ENCODE data around the gene CARD9.

The CARD9 gene

GRCh38 chr9:136346157-136346481 lies 27.4 kb downstream of the CARD9 start:
- no peak for DNase-seq

DNA sequence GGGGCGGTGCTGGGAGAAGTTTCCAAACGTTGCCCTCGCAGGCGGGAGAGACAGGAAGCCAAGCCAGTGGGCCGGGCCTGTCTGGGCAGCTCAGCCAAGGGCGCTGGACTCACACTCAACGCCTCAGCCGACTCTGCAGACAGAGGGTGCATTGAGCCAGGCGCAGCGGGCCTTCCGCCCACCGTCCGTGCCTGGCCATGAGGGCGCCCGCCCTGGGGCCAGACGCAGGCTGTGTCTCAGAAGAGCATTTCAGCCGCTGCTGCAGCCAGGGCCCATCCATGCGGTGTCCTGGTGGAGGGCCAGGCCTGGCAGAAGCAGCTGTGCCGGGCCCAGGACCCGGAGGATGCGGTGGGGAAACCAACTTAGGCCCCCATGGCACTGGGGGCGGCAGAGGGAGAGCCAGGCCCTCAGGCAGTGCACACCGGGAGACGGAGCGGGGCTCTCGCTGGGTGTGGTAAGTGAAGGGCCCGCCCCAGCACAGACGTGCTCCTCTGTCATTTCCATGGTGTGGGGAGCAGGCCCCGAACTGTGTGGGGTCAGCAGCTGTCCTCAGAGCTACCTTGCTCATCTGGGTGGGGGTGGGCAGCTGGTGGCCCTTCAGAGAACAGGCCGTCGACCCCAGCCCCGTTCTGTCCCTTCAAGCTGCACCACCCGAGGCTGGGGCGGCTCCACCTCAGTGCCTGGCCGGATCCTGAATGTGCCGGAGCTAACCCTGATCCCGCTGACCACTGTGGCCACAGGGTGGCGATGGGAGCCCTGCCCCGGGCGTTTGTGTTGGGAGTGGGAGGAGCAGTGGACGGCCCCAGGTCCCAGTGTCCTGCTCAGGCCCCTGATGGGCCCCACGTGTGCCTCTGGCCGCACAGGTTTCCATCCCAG lies 27.9 kb downstream of the CARD9 start:
- no peak for DNase-seq

- no peak for DNase-seq
Observed at GRCh38 chr9:136344544-136345280, 28.8 kb downstream of the CARD9 start.

DNA sequence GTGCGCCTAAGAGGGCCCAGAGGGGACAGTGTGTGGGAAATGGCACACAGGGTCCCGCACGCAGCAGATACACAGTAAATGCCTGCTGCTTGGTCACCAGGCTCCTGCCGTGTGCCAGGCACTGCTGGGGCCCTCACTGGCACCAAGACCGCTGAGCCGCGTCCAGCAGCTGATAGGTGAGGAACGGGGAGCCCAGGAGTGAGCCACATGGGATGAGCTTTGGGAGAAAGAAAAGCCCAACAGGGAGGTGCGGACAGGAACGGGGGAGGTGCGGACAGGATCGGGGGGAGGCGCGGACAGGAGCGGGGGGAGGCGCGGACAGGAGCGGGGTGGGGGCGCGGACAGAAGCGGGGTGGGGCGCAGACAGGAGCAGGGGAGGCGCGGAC lies 29.6 kb downstream of the CARD9 start:
- DNase-seq = no peak

DNA sequence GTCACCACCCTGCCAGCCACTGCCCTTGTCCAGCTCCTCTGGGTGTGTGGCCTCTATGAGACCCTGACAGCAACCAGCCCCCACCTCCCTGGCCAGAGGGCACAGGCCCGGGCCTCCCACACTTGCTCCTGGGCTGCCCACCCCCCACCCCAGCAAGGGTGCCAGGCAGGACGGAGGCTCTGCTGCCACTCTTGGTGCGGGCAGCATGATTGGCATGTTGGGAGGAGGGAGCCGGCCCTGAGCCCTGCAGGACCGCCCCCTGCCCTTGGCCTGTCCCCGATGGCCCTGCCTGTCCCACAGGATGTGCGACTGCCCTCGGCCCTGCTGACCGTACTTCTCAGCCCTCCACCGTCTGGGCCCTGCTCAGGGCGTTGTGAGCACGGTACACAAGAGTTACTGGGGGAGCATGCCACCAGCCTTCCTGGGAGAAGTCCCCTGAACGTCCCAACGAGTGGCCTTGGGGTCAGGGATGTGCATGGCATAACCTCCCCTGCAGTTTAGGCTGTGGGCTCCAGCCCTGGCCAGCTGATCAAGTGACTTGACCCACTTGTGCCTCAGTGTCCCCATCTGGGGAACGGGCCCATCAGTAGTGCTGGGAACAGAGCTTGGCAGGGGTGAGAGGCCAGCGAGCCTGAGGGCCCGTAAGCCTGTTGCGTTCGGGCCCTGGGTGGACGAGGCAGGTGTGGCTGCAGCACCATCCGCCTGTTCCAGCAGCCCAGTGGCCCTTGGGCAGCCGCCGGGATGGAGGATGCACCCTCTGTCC lies 30.2 kb downstream of the CARD9 start:
- no peak for DNase-seq

DNA sequence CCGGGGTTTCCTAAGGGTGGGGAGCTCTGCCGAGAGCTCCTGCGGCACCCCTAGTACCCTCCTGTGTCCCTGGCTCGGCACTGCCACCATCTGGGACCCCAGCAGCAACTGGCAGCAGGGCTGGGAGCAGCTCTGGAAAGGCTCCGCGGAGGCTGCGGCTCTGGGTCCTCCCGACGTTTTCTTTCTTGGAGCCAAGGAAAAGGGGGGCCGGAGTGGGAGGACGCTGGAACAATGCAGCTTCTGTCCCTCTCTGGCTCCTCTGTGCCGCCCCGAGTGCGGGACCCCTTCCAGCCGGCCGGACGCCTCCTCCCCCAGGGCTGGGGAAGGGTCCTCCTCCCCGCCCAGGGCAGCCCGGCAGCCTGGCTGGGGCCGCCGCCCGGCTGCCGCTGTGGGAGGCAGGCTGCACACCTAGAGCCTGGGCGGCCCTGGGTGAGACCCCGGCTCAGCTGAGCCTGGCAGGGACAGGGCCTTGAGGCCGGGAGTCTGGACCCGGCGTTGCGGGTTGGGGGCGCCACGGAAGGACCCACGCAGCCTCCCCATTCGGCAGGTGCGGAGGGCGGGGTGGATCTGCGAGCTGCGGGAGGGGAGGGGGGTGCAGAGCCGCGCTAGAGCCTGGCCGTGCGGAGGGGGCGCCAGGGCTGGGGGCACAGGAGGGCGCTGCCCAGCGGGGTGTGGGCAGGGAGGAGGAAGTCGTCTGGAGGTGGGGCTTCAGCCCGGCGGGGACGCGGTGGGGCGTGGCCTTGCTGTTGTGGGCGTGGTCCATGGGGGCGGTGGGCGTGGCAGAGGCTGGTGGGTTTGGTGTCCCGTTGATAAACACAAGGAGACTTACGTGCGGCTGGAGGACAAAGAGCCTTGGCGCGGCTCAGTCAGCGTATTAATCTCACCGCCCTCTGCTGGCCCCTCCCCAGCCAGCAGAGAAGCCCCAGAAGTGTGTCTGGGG lies 31.0 kb downstream of the CARD9 start:
- no peak for DNase-seq

- DNase-seq = no peak
Observed at GRCh38 chr9:136341769-136342168, 31.7 kb downstream of the CARD9 start.

GRCh38 chr9:136341042-136341655 lies 32.3 kb downstream of the CARD9 start:
- DNase-seq = no peak

DNA sequence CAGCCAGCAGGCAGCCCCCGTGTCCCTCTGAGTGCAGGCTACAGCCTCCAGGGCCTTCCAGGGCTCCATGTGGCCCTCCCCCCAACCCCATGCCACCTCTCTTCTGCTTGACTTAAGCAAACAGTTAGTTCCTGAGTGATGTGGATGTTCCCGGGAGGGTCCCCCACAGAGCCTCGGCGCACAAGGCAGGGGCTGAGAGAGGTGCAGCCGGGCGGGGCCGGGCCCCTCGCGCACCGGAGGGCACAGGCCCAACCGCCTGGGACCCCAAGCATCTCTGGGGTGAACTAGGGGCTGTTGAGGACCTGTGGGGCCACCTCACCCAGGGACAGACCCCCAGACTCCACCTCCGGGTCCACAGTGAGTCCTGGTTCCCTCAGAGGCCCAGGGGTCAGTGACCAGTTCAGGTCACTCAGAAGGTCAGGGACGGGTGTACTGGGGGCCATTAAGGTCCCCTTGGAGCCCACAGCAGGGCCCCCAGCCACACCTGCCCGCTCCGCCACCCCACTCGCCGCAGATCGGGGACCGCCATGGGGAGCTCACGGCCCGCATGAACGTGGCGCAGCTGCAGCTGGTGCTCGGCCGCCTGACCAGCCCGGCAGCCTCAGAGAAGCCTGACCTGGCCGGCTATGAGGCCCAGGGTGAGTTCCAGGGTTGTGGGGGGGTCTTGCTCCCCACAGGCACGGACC lies 33.0 kb downstream of the CARD9 start:
- DNase-seq = no peak

DNA sequence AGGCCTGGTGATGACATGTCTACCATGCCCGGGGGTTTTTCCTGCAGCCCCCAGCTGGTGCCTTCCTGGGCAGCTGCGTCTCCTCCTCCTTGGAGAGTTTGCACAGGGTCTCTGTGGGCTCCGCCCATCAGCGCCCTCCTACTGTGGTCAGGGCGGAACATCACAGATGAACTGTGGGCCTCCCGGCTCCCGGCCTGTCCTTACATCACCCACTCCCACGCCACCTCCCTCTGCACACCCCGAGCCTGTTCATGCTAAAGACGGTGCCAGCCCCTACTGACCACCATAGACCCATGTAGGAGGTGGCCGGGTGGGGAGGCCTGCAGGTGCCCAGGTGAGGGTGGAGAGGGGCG lies 33.5 kb downstream of the CARD9 start:
- no peak for DNase-seq

GRCh38 chr9:136339173-136339957 lies 34.1 kb downstream of the CARD9 start:
- DNase-seq = no peak

GRCh38 chr9:136338511-136338910 lies 35.0 kb downstream of the CARD9 start:
- no peak for DNase-seq

GRCh38 chr9:136337416-136338395 lies 35.8 kb downstream of the CARD9 start:
- DNase-seq = no peak

DNA sequence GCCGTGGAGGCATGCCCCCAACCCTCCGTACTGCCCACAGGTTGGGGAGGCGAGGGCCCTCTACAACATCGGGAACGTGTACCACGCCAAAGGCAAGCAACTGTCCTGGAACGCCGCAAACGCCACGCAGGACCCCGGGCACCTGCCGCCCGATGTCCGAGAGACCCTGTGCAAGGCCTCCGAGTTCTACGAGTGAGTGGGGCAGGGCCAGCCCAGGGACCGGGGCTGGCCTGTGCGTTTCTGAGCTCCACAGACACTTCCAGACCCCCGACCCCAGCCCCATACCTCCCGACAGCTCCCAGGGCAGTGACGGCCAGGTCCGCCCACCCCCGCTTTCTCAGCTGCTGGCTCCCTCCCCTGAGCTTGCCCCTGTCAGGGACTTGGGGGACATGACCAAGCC lies 36.6 kb downstream of the CARD9 start:
- no peak for DNase-seq

- DNase-seq = no peak
Observed at GRCh38 chr9:136336156-136336870, 37.2 kb downstream of the CARD9 start.

DNA sequence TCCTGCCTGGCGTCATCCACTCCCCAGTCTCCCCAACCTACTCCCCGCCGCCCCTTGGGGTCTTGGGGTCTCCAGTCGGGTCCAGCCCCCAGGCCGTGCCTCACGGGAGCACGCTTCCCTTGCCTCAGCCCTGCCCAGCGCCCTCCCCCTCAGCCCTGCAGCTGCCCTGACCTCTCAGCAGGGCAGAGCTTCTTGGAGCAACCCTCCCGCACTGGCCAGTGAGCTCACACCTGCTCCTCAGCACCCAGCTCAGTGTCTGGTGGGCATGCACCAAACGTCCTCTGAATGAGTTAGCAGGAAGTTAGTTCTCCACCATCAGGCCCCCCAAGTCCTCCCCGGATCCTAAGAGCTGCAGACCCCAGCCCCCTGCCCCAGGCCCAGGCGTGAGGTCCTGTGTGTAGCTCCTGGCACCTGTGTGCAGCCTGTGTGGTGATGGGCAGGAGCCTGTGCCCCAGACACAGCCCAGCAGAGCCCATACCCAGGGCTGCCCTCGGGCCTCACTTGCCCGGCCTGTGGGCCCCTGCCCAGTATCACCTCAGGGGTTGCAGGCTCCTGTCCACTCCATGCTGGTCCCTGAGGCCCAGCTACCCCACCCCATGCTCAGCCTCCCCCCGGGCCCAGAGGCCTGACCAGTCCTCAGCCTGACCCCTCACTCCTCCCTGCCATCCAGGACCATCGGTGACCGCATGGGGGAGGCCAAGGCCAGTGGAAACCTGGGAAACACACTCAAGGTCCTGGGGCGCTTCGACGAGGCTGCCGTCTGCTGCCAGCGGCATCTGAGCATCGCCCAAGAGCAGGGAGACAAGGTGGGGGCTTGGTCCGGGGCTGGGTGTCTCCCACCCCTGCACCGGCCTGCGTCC lies 37.9 kb downstream of the CARD9 start:
- no peak for DNase-seq

DNA sequence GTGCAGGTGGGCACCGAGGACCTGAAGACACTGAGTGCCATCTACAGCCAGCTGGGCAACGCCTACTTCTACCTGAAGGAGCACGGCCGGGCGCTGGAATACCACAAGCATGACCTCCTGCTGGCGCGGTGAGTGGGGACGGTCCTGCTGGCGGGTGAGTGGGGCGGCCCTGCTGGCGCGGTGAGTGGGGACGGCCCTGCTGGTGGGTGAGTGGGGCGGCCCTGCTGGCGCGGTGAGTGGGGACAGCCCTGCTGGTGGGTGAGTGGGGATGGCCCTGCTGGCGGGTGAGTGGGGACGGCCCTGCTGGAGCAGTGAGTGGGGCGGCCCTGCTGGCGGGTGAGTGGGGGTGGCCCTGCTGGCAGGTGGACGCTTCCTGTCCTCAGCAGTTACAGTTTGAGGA lies 38.9 kb downstream of the CARD9 start:
- DNase-seq = no peak

GRCh38 chr9:136333486-136333885 lies 40.0 kb downstream of the CARD9 start:
- no peak for DNase-seq
